ENCODE measurements around the gene YEATS4. TPM values are rescaled to one million over a fixed set of nuclear protein-coding genes. Genes with fewer than 3 reads are reported as not detected.

The YEATS4 gene
- total and polyA plus RNA-seq, 2 experiments from 2014 or later, result 16.2 to 58.2 TPM

DNA sequence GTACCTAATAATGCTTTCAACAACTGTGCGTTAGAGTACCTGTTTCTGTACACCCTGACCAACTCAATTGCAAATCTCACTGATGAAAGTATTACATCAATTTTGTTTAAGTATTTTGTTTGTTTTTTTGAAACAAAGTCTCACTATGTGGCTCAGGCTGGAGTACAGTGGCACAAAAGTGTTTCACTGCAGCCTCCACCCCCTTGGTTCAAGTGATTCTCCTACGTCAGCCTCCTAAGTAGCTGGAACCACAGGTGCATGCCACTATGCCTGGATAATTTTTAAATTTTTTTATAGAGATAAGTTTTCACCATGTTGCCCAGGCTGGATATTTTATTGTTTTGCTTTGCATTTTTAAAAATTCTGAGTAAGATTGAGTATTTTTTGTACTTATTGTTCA is 46.7 kb downstream of the YEATS4 start:
- Histone ChIP-seq H3K4me2 (peak overlapping the region; percentile 23), H3K27me3 (no peaks in the 10 kb centered on the region), H3K4me3 (no peak overlapping the region), H3K9me2 (replicated peaks; ENCODE audit: insufficient read depth) (no peaks in the 10 kb centered on the region), H2AFZ (no peak overlapping the region), H3K27ac (no peak overlapping the region), H3K36me3 (replicated peaks; ENCODE audit: insufficient read depth, low read depth) (no peaks in the 10 kb centered on the region), H3K4me1 (ENCODE audit: insufficient read depth) (peaks cover 2% of the 10 kb centered on the region), H3K9me3 (ENCODE audit: low read depth) (no peaks in the 10 kb centered on the region), H4K20me1 (ENCODE audit: insufficient read depth, poor library complexity, severe bottlenecking) (no peaks in the 10 kb centered on the region), H3K79me2 (no peaks in the 10 kb centered on the region)
- WGBS (ENCODE audit: low lambda C conversion rate, missing lambda C conversion rate), result 90% methylated on average over 2 of the region's 2 CpGs
- TF ChIP-seq, protein P1, sequence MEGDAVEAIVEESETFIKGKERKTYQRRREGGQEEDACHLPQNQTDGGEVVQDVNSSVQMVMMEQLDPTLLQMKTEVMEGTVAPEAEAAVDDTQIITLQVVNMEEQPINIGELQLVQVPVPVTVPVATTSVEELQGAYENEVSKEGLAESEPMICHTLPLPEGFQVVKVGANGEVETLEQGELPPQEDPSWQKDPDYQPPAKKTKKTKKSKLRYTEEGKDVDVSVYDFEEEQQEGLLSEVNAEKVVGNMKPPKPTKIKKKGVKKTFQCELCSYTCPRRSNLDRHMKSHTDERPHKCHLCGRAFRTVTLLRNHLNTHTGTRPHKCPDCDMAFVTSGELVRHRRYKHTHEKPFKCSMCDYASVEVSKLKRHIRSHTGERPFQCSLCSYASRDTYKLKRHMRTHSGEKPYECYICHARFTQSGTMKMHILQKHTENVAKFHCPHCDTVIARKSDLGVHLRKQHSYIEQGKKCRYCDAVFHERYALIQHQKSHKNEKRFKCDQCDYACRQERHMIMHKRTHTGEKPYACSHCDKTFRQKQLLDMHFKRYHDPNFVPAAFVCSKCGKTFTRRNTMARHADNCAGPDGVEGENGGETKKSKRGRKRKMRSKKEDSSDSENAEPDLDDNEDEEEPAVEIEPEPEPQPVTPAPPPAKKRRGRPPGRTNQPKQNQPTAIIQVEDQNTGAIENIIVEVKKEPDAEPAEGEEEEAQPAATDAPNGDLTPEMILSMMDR (IDR thresholded peaks at IDR 0.05; ENCODE audit: poor library complexity), result no peak
- TF ChIP-seq EZH2phosphoT487 (IDR thresholded peaks at IDR 0.05; ENCODE audit: low read depth, severe bottlenecking, unreplicated experiment) (no peak), EZH2 (IDR thresholded peaks at IDR 0.05; ENCODE audit: borderline replicate concordance) (no peak)
- DNase-seq (ENCODE audit: low spot score), result no peak

GRCh38 chr12:69410571-69410970 is 51.0 kb downstream of the YEATS4 start:
- Histone ChIP-seq H3K4me2 (no peak overlapping the region), H3K4me1 (ENCODE audit: insufficient read depth) (peaks cover 2% of the 10 kb centered on the region), H3K79me2 (no peaks in the 10 kb centered on the region), H2AFZ (no peak overlapping the region), H4K20me1 (ENCODE audit: insufficient read depth, poor library complexity, severe bottlenecking) (no peaks in the 10 kb centered on the region), H3K4me3 (no peak overlapping the region), H3K36me3 (replicated peaks; ENCODE audit: insufficient read depth, low read depth) (no peaks in the 10 kb centered on the region), H3K27ac (no peak overlapping the region), H3K27me3 (no peaks in the 10 kb centered on the region), H3K9me2 (replicated peaks; ENCODE audit: insufficient read depth) (no peaks in the 10 kb centered on the region), H3K9me3 (ENCODE audit: low read depth) (no peaks in the 10 kb centered on the region)
- TF ChIP-seq, protein P1 (IDR thresholded peaks at IDR 0.05; ENCODE audit: poor library complexity), result no peak
- TF ChIP-seq EZH2 (IDR thresholded peaks at IDR 0.05; ENCODE audit: borderline replicate concordance) (no peak), EZH2phosphoT487 (IDR thresholded peaks at IDR 0.05; ENCODE audit: low read depth, severe bottlenecking, unreplicated experiment) (no peak)
- WGBS (ENCODE audit: low lambda C conversion rate, missing lambda C conversion rate), result 89% methylated on average over 9 of the region's 9 CpGs
- DNase-seq (ENCODE audit: low spot score), result no peak

GRCh38 chr12:69412655-69413054 is 53.1 kb downstream of the YEATS4 start:
- H3K27ac ChIP-seq, result no peak overlapping the region
- no peaks in the 10 kb centered on the region for H3K9me3 ChIP-seq (ENCODE audit: low read depth)
- no peak overlapping the region for H2AFZ ChIP-seq
- no peak for DNase-seq (ENCODE audit: low spot score)
- no peaks in the 10 kb centered on the region for H3K36me3 ChIP-seq (replicated peaks; ENCODE audit: insufficient read depth, low read depth)
- TF ChIP-seq EZH2 (IDR thresholded peaks at IDR 0.05; ENCODE audit: borderline replicate concordance) (no peak), EZH2phosphoT487 (IDR thresholded peaks at IDR 0.05; ENCODE audit: low read depth, severe bottlenecking, unreplicated experiment) (no peak)
- TF ChIP-seq, protein P1 (IDR thresholded peaks at IDR 0.05; ENCODE audit: poor library complexity), result no peak
- no peaks in the 10 kb centered on the region for H3K79me2 ChIP-seq
- no peaks in the 10 kb centered on the region for H3K27me3 ChIP-seq
- H4K20me1 ChIP-seq (ENCODE audit: insufficient read depth, poor library complexity, severe bottlenecking), result no peaks in the 10 kb centered on the region
- no peaks in the 10 kb centered on the region for H3K9me2 ChIP-seq (replicated peaks; ENCODE audit: insufficient read depth)
- peaks cover 15% of the 10 kb centered on the region for H3K4me1 ChIP-seq (ENCODE audit: insufficient read depth)
- WGBS (ENCODE audit: low lambda C conversion rate, missing lambda C conversion rate), result 97% methylated on average over 3 of the region's 3 CpGs
- no peak overlapping the region for H3K4me2 ChIP-seq
- H3K4me3 ChIP-seq, result no peak overlapping the region
